Naive thymus-derived CD8-positive, alpha-beta T cell (primary cell): Measurements from ENCODE around the gene ARMC9. TPM values are rescaled to one million over a fixed set of nuclear protein-coding genes. Genes with fewer than 3 reads are reported as not detected.

Source experiments
- ATAC-seq, 2 donors: fragments of 150-1000 bp; cut with Tn5 transposase in 1 of 2; sonication (Bioruptor Pico), chemical (Tn5 transposase) in 1 of 2; 1 replicate in 1 of 2; 2 replicates in 1 of 2; pipeline ENCODE4 v1.10.0; 2021; ENCODE audit warnings: mild to moderate bottlenecking in 2 of 2, moderate library complexity in 2 of 2
- POLR2A ChIA-PET: fragments of 350-600 bp; sonication (Branson Sonifier 250); formaldehyde crosslinking; loops from one replicate; lab custom pipeline; 2021; ENCODE audit warnings: antibody characterized with exemption; lab: Charles Lee
- DNase-seq, 10 donors: peaks; one replicate each; pipeline versions ENCODE4 v3.0.0 to v3.0.0-alpha.2; 2020 to 2022
- H3K27ac Mint-ChIP-seq, 10 donors: one replicate each; pipeline ENCODE4 v1.8.0; 2020 to 2022; ENCODE audit warnings: mild to moderate bottlenecking in 10 of 10, mixed read lengths in 10 of 10, moderate library complexity in 4 of 10, inconsistent platforms in 1 of 10
- H3K27me3 Mint-ChIP-seq, 5 donors: one replicate each; pipeline ENCODE4 v1.8.0; 2021 to 2022; ENCODE audit warnings: mixed read lengths in 5 of 5
- H3K36me3 Mint-ChIP-seq, 3 donors: one replicate each; pipeline ENCODE4 v1.8.0; 2020 to 2022; ENCODE audit warnings: mixed read lengths in 3 of 3, mild to moderate bottlenecking in 2 of 3, inconsistent platforms in 1 of 3
- H3K4me1 Mint-ChIP-seq, 4 donors: one replicate each; pipeline ENCODE4 v1.8.0; 2021 to 2022; ENCODE audit warnings: mixed read lengths in 4 of 4
- H3K4me3 Mint-ChIP-seq, 10 donors: one replicate each; pipeline ENCODE4 v1.8.0; 2020 to 2022; ENCODE audit warnings: mild to moderate bottlenecking in 10 of 10, mixed read lengths in 10 of 10, moderate library complexity in 6 of 10, inconsistent platforms in 1 of 10
- H3K9me3 Mint-ChIP-seq, 9 donors: one replicate each; pipeline ENCODE4 v1.8.0; 2020 to 2022; ENCODE audit warnings: mixed read lengths in 9 of 9, mild to moderate bottlenecking in 3 of 9, inconsistent platforms in 1 of 9, moderate library complexity in 1 of 9
- polyA plus RNA-seq, 3 donors: library from polyadenylated mRNA; unstranded; fragments of 300-500 nt; fragmentation: Illumina TruSeq; gene quantifications; one replicate each; pipeline ENCODE4 v1.2.3, GENCODE V29; 2021
- total RNA-seq, 8 experiments: library from RNA in 2 of 8; stranded (reverse) in 2 of 8; gene quantifications; one replicate each; pipeline ENCODE4 v1.2.3 and lab custom pipeline; 2021 to 2026

The ARMC9 gene, protein sequence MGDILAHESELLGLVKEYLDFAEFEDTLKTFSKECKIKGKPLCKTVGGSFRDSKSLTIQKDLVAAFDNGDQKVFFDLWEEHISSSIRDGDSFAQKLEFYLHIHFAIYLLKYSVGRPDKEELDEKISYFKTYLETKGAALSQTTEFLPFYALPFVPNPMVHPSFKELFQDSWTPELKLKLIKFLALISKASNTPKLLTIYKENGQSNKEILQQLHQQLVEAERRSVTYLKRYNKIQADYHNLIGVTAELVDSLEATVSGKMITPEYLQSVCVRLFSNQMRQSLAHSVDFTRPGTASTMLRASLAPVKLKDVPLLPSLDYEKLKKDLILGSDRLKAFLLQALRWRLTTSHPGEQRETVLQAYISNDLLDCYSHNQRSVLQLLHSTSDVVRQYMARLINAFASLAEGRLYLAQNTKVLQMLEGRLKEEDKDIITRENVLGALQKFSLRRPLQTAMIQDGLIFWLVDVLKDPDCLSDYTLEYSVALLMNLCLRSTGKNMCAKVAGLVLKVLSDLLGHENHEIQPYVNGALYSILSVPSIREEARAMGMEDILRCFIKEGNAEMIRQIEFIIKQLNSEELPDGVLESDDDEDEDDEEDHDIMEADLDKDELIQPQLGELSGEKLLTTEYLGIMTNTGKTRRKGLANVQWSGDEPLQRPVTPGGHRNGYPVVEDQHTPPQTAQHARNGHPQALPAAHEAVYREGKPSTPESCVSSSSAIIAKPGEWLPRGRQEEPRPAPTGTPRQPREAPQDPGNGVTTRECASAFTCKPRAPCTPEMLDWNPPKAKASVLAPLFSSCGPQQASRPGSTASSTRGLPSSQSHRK
- total RNA-seq: 1 to 10 TPM; 1.7 to 2.0 TPM
- polyA plus RNA-seq: 1 to 10 TPM in 2 of 3 donors, under 1 TPM in 1; 0.78 to 2.6 (median 2.2) TPM
- 3.0 to 7.4 (median 5.6) reads per million in 6 experiments for total RNA-seq (lab: John Stamatoyannopoulos, UW)

- peak within 1 kb of the TSS; percentile 87 to 95 (median 92) for H3K4me3 Mint-ChIP-seq
- H3K36me3 Mint-ChIP-seq: no peaks in the 10 kb centered on the region
- no peaks in the 10 kb centered on the region for H3K9me3 Mint-ChIP-seq
- peak; percentile 96 to 97 for ATAC-seq
- peaks cover 0 to 8% (median 2%) of the 10 kb centered on the region in 5 donors for H3K27me3 Mint-ChIP-seq
- POLR2A ChIA-PET: interaction anchor here (1.1 kb wide), 1 partner anchor 266 kb away, joined by 3 read pairs; the partner anchor contains the start of gene NCL
- peak within 1 kb of the TSS; percentile 54 to 93 (median 82) for H3K27ac Mint-ChIP-seq
- peak; percentile 57 to 83 (median 72) for DNase-seq
- peaks cover 5 to 16% (median 8%) of the 10 kb centered on the region in 4 donors for H3K4me1 Mint-ChIP-seq
Observed at GRCh38 chr2:231198291-231199173, at the start of gene ARMC9. Gene ARMC9 (plus strand): TSS chr2:231198631. CDS start chr2:231206239, 7,608 bp downstream.

DNA sequence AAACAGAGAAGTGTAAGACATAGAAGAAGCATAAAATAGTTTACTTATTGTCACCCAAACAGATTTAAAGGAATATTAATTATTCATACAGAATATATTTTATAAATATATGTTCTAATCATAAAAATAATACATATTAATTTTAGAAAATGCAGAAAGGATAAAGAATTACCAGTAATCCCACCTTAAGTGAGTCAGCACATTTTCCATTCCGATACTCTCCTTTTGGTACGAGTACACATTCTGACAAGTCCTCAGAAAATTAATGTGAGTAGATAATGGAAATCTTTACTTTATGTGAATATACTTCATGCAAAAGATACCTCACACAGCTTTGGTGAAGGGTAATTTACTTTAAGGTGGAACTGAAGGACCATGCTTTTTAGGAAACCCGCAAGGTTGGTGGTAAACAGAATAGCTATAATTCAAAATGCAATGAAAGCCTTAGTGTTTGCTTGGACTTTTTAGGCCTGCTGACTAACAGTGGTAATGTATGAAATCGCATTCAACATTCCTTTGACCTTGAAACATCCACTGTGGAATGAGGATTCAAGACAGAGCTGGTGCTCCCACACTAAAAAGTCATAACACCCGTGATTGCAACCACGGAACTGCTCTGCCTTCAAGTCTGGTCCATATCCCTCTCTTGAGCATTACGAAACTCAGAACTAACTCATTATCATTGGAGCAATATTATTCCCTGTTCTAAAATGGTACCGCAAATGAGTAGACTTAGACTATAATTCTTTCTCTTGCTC is 45.5 kb upstream of the ARMC9 start:
- POLR2A ChIA-PET: no interaction called here
- Mint-ChIP-seq H3K36me3 (peaks cover 4 to 73% (median 12%) of the 10 kb centered on the region in 3 donors), H3K4me3 (no peak overlapping the region), H3K27ac (no peak overlapping the region), H3K9me3 (no peaks in the 10 kb centered on the region), H3K4me1 (no peaks in the 10 kb centered on the region), H3K27me3 (no peaks in the 10 kb centered on the region)
- ATAC-seq: no peak
- no peak for DNase-seq

- Mint-ChIP-seq H3K4me3 (no peak overlapping the region), H3K27me3 (no peaks in the 10 kb centered on the region), H3K4me1 (peaks cover 4 to 18% (median 10%) of the 10 kb centered on the region in 4 donors), H3K9me3 (no peaks in the 10 kb centered on the region), H3K36me3 (peaks cover 6 to 62% (median 10%) of the 10 kb centered on the region in 3 donors), H3K27ac (peak overlapping the region in 1 of 10 donors; percentile 24)
- DNase-seq (no peak), ATAC-seq (no peak)
- POLR2A ChIA-PET: no interaction called here
Observed at GRCh38 chr2:231159306-231159705, 39.1 kb upstream of the ARMC9 start.

- H3K9me3 Mint-ChIP-seq: no peaks in the 10 kb centered on the region
- peaks cover 4 to 18% (median 10%) of the 10 kb centered on the region in 4 donors for H3K4me1 Mint-ChIP-seq
- no peak for ATAC-seq
- no peak overlapping the region for H3K4me3 Mint-ChIP-seq
- DNase-seq: no peak
- H3K27me3 Mint-ChIP-seq: no peaks in the 10 kb centered on the region
- POLR2A ChIA-PET: no interaction called here
- H3K36me3 Mint-ChIP-seq: peaks cover 6 to 65% (median 8%) of the 10 kb centered on the region in 3 donors
- H3K27ac Mint-ChIP-seq: peak overlapping the region in 2 of 10 donors; percentile 18 to 33
Observed at GRCh38 chr2:231160701-231161100, 37.7 kb upstream of the ARMC9 start.

DNA sequence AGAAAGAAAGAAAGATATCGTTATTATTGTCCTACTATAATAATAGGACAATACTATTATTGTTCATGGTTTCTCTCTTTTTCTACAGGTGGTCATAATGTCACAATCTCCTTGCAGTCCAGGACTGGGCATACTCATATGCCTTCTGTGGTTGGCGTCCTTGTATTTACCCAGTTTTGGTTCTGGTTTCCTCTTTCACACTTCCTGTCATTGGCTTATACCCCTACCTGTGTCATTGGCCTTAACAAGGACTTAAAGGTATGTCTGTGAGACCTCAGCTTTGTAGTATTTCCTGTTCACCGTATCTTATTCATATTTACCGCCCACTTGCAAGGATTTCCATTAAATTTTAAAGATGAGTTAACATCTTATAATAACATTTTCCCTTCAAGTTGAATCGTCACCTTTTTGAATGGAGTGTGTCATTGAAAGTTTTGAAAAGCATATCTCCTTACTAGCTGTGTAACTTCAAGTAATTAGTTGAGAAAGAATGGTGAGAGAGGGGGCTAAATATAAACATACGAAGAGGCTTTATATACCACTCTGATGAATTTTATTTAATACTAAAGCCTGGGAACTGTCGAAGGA is 37.1 kb upstream of the ARMC9 start:
- ATAC-seq (no peak), DNase-seq (no peak)
- peaks cover 4 to 18% (median 10%) of the 10 kb centered on the region in 4 donors for H3K4me1 Mint-ChIP-seq
- H3K36me3 Mint-ChIP-seq: peaks cover 6 to 66% (median 8%) of the 10 kb centered on the region in 3 donors
- H3K27me3 Mint-ChIP-seq: no peaks in the 10 kb centered on the region
- no peaks in the 10 kb centered on the region for H3K9me3 Mint-ChIP-seq
- H3K4me3 Mint-ChIP-seq: no peak overlapping the region
- peak overlapping the region in 5 of 10 donors; percentile 2 to 40 (median 33) for H3K27ac Mint-ChIP-seq
- POLR2A ChIA-PET: no interaction called here

GRCh38 chr2:231161877-231162329 is 36.5 kb upstream of the ARMC9 start:
- Mint-ChIP-seq H3K27me3 (no peaks in the 10 kb centered on the region), H3K27ac (peak overlapping the region in 2 of 10 donors; percentile 19 to 36), H3K36me3 (peaks cover 6 to 69% (median 8%) of the 10 kb centered on the region in 3 donors), H3K4me1 (peaks cover 4 to 18% (median 10%) of the 10 kb centered on the region in 4 donors), H3K9me3 (no peaks in the 10 kb centered on the region), H3K4me3 (no peak overlapping the region)
- POLR2A ChIA-PET: interaction anchor here (0.7 kb wide), 1 partner anchor 82 kb away, joined by 3 read pairs; no protein-coding TSS in a partner anchor
- DNase-seq: no peak
- no peak for ATAC-seq

- H3K36me3 Mint-ChIP-seq: peaks cover 6 to 73% (median 8%) of the 10 kb centered on the region in 3 donors
Observed at GRCh38 chr2:231163011-231163410, 35.4 kb upstream of the ARMC9 start.

GRCh38 chr2:231163414-231164095 is 34.9 kb upstream of the ARMC9 start:
- H3K27ac Mint-ChIP-seq: peak overlapping the region in 1 of 10 donors; percentile 61
- POLR2A ChIA-PET: no interaction called here
- DNase-seq (no peak), ATAC-seq (no peak)
- H3K4me3 Mint-ChIP-seq: no peak overlapping the region
- H3K27me3 Mint-ChIP-seq: no peaks in the 10 kb centered on the region
- peaks cover 4 to 18% (median 10%) of the 10 kb centered on the region in 4 donors for H3K4me1 Mint-ChIP-seq
- H3K9me3 Mint-ChIP-seq: no peaks in the 10 kb centered on the region
- H3K36me3 Mint-ChIP-seq: peaks cover 6 to 74% (median 8%) of the 10 kb centered on the region in 3 donors

More at GRCh38 chr2:231163011-231163410, 35.4 kb upstream of the ARMC9 start:
- POLR2A ChIA-PET: no interaction called here
- DNase-seq: no peak
- H3K4me3 Mint-ChIP-seq: no peak overlapping the region
- H3K4me1 Mint-ChIP-seq: peaks cover 4 to 18% (median 10%) of the 10 kb centered on the region in 4 donors
- H3K9me3 Mint-ChIP-seq: no peaks in the 10 kb centered on the region
- no peak for ATAC-seq
- H3K27ac Mint-ChIP-seq: peak overlapping the region in 1 of 10 donors; percentile 61
- H3K27me3 Mint-ChIP-seq: no peaks in the 10 kb centered on the region

DNA sequence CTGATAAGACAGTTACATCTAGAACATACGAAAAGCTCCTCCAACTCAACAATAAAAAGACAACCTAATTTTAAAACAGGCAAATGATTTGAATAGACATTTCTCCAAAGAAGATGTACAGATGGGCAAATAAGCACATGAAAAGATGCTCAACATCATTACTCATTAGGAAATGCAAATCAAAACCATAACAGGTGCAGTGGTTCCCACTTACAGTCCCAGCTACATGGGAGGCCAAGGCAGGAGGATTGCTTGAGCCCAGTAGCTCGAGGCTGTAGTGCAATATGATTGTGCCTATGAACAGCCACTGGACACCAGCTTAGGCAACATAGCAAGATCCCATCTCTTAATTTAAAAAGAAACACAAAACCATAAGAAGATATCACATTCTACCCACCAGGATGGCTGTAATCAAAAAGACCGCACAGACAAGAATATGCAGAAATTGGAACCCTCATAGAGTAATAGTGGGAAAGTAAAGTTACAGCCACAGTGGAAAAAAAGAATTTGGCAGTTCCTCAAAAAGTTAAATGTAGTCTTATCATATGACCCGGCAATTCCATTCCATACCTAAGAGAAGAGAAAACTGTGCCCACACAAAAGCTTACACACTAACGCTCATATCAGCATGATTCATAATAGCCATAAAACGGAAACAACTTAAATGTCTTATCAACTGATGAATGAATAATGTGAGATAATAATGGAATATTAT is 30.5 kb upstream of the ARMC9 start:
- ATAC-seq: no peak
- H3K9me3 Mint-ChIP-seq: no peaks in the 10 kb centered on the region
- H3K4me3 Mint-ChIP-seq: no peak overlapping the region
- peak overlapping the region in 4 of 10 donors; percentile 2 to 42 (median 23) for H3K27ac Mint-ChIP-seq
- POLR2A ChIA-PET: no interaction called here
- no peak for DNase-seq
- H3K4me1 Mint-ChIP-seq: no peaks in the 10 kb centered on the region
- peaks cover 0 to 93% (median 8%) of the 10 kb centered on the region in 3 donors for H3K36me3 Mint-ChIP-seq
- no peaks in the 10 kb centered on the region for H3K27me3 Mint-ChIP-seq
